A549 (cell line): ENCODE measurements around the gene NSRP1. TPM values are rescaled to one million over a fixed set of nuclear protein-coding genes. Genes with fewer than 3 reads are reported as not detected.

Source experiments
- ATAC-seq, 2 experiments: fragments of 200-7000 bp in 1 of 2; fragments of >200 bp in 1 of 2; cut with Nextera tagmentation in 1 of 2; cut with Tn5 transposase in 1 of 2; 3 replicates each; pipeline versions ENCODE4 v1.8.0 to v1.9.1; 2018 to 2020; ENCODE audit warnings: mild to moderate bottlenecking in 1 of 2, moderate library complexity in 1 of 2
- CTCF ChIA-PET: fragments of 300-600 bp; sonication (Branson Sonifier 250); formaldehyde crosslinking; extraction: SDS; loops from one replicate; lab custom pipeline; 2021; ENCODE audit warnings: antibody characterized with exemption, inconsistent platforms; lab: Yijun Ruan, JAX
- POLR2A ChIA-PET: fragments of 350-600 bp; formaldehyde crosslinking; extraction: SDS; loops from one replicate; lab custom pipeline; 2021; ENCODE audit warnings: antibody characterized with exemption, inconsistent platforms; lab: Yijun Ruan, JAX
- DNase-seq, 2 experiments: peaks; one replicate each; pipeline versions ENCODE4 v3.0.0 to v3.0.0-alpha.2; 2011 to 2016; ENCODE audit warnings: low read depth in 1 of 2, low spot score in 1 of 2
- FAIRE-seq: peaks from 2 replicates; lab custom pipeline; 2011; peaks lifted over from hg19 to GRCh38; lab: Jason Lieb, UNC
- H3K27ac ChIP-seq, 2 experiments: fragments of >200 bp; sonication (Bioruptor Twin); formaldehyde crosslinking; 3 replicates each; pipeline ENCODE4 v1.5.1; 2016 to 2017
- H3K4me1 ChIP-seq: fragments of >200 bp; sonication (Bioruptor Twin); formaldehyde crosslinking; 3 replicates; pipeline ENCODE4 v1.6.1; 2016
- H3K4me2 ChIP-seq: fragments of >200 bp; sonication (Bioruptor Twin); formaldehyde crosslinking; 3 replicates; pipeline ENCODE4 v1.6.1; 2016
- H3K4me3 ChIP-seq: fragments of >200 bp; sonication (Bioruptor Twin); formaldehyde crosslinking; 3 replicates; pipeline ENCODE4 v1.5.1; 2016
- H3K9me3 ChIP-seq: fragments of >200 bp; sonication (Bioruptor Twin); formaldehyde crosslinking; 3 replicates; pipeline ENCODE4 v1.6.1; 2016
- CBX8 ChIP-seq: fragments of 200-600 bp; sonication (generic); IDR thresholded peaks from 2 replicates; pipeline ENCODE4 v1.6.1; 2016
- E2F6 ChIP-seq: IDR thresholded peaks from 2 replicates; pipeline ENCODE4 v1.6.1; 2012; ENCODE audit warnings: low read depth, borderline replicate concordance
- EHF ChIP-seq: fragments of 250-450 bp; sonication (Bioruptor Pico); IDR thresholded peaks from 2 replicates; pipeline ENCODE4 v1.5.0; 2020; ENCODE audit warnings: mild to moderate bottlenecking
- ESRRA ChIP-seq: fragments of 150-350 bp; IDR thresholded peaks from 2 replicates; pipeline ENCODE4 v1.6.1; 2014; ENCODE audit warnings: mild to moderate bottlenecking, low read length, borderline replicate concordance
- FOSB ChIP-seq: fragments of 250-450 bp; sonication (Bioruptor Pico); IDR thresholded peaks from 2 replicates; pipeline ENCODE4 v1.5.0; 2020; ENCODE audit warnings: mild to moderate bottlenecking, moderate library complexity
- FOSL2 ChIP-seq, 2 experiments: fragments of 450-650 bp in 1 of 2; fragments of >200 bp in 1 of 2; sonication (Bioruptor Twin) in 1 of 2; formaldehyde crosslinking; IDR thresholded peaks; 2 replicates each; pipeline versions ENCODE4 v1.5.0 to v1.6.1; 2016 to 2020; ENCODE audit warnings: mild to moderate bottlenecking in 1 of 2, moderate library complexity in 1 of 2
- FOXS1 ChIP-seq: fragments of 250-450 bp; sonication (Bioruptor Pico); IDR thresholded peaks from 2 replicates; pipeline ENCODE4 v1.5.0; 2020; ENCODE audit warnings: mild to moderate bottlenecking, moderate library complexity
- HDAC2 ChIP-seq: fragments of 200-600 bp; sonication (generic); IDR thresholded peaks from 2 replicates; pipeline ENCODE4 v1.6.1; 2016
- HMGXB4 ChIP-seq: fragments of 250-450 bp; sonication (Bioruptor Pico); IDR thresholded peaks from 2 replicates; pipeline ENCODE4 v1.5.0; 2021; ENCODE audit warnings: mild to moderate bottlenecking, moderate library complexity, borderline replicate concordance
- HOXA7 ChIP-seq: fragments of 250-450 bp; sonication (Bioruptor Pico); IDR thresholded peaks from 2 replicates; pipeline ENCODE4 v1.5.0; 2020; ENCODE audit warnings: mild to moderate bottlenecking, moderate library complexity
- MAFK ChIP-seq: fragments of 450-650 bp; IDR thresholded peaks from 2 replicates; pipeline ENCODE4 v1.6.1; 2014; ENCODE audit not compliant: partially characterized antibody
- MAX ChIP-seq: IDR thresholded peaks from 2 replicates; pipeline ENCODE4 v1.6.1; 2012
- NR3C1 ChIP-seq: fragments of >200 bp; sonication (Bioruptor Twin); formaldehyde crosslinking; IDR thresholded peaks from 3 replicates; pipeline ENCODE4 v1.6.1; 2017
- PBX3 ChIP-seq: IDR thresholded peaks from 2 replicates; pipeline ENCODE4 v1.6.1; 2012
- POLR2AphosphoS2 ChIP-seq: conservative IDR thresholded peaks from 2 replicates; pipeline ENCODE4 v1.6.1; 2012; ENCODE audit warnings: low read length, improper control_type of control experiment, inconsistent platforms
- RAD21 ChIP-seq, 2 experiments: fragments of >200 bp in 1 of 2; sonication (Bioruptor Twin) in 1 of 2; formaldehyde crosslinking in 1 of 2; IDR thresholded peaks in 1 of 2; conservative IDR thresholded peaks in 1 of 2; 2 replicates in 1 of 2; 3 replicates in 1 of 2; pipeline ENCODE4 v1.6.1; 2012 to 2018; ENCODE audit warnings: inconsistent platforms in 1 of 2
- RARB ChIP-seq: fragments of 250-450 bp; sonication (Bioruptor Pico); IDR thresholded peaks from 2 replicates; pipeline ENCODE4 v1.8.0; 2021; ENCODE audit warnings: mild to moderate bottlenecking, moderate library complexity
- RCOR1 ChIP-seq: fragments of 150-350 bp; IDR thresholded peaks from 2 replicates; pipeline ENCODE4 v1.6.1; 2014; ENCODE audit warnings: antibody characterized with exemption, low read length, low read depth
- REST ChIP-seq: fragments of 200-600 bp; sonication (generic); IDR thresholded peaks from 2 replicates; pipeline ENCODE4 v1.6.1; 2016; ENCODE audit warnings: antibody characterized with exemption, mild to moderate bottlenecking, moderate library complexity
- RFX5 ChIP-seq: fragments of 450-650 bp; IDR thresholded peaks from 2 replicates; pipeline ENCODE4 v1.7.1; 2014; ENCODE audit warnings: antibody characterized with exemption, mild to moderate bottlenecking, moderate library complexity
- SMC3 ChIP-seq: fragments of >200 bp; sonication (Bioruptor Twin); formaldehyde crosslinking; IDR thresholded peaks from 3 replicates; pipeline ENCODE4 v1.6.1; 2018; ENCODE audit warnings: inconsistent platforms
- SREBF2 ChIP-seq: fragments of 450-650 bp; IDR thresholded peaks from 2 replicates; pipeline ENCODE4 v1.6.1; 2014; ENCODE audit warnings: mild to moderate bottlenecking, moderate library complexity
- USF2 ChIP-seq: fragments of 450-650 bp; IDR thresholded peaks from 2 replicates; pipeline ENCODE4 v1.6.1; 2014; ENCODE audit warnings: antibody characterized with exemption
- ZSCAN20 ChIP-seq: fragments of 250-450 bp; sonication (Bioruptor Pico); IDR thresholded peaks from 2 replicates; pipeline ENCODE4 v1.8.0; 2022; ENCODE audit warnings: mild to moderate bottlenecking, moderate library complexity
- WGBS: methylation state at CpG from one replicate; pipeline ENCODE4 v1.1.6; 2017; ENCODE audit errors: missing lambda C conversion rate; 5-methylcytosine and 5-hydroxymethylcytosine counted together
- polyA plus RNA-seq, 4 experiments: library from polyadenylated mRNA; depleted of rRNA in 3 of 4; stranded (reverse); fragments of >200 nt; fragmentation: RNase III in 1 of 4; extraction: RNeasy Plus Mini Kit Qiagen cat#74134 plus additional on column Dnase treatment in 1 of 4; gene quantifications; 2 replicates in 3 of 4; 3 replicates in 1 of 4; pipeline ENCODE4 v1.2.3, GENCODE V29; 2011 to 2017

The NSRP1 gene
- polyA plus RNA-seq, 2 of the 4 experiments (the other 2 are of a cell fraction), result 30.9 to 39.6 TPM

- DNase-seq (peak in 1 of 2 experiments; percentile 74), ATAC-seq (peak in 1 of 2 experiments; percentile 54; a peak in 3 of 6 replicates), FAIRE-seq (peak; percentile 61)
- Histone ChIP-seq H3K4me3 (no peak overlapping the region), H3K4me1 (peaks cover 16% of the 10 kb centered on the region; the same call in 2 of the 3 replicates), H3K27ac (peak overlapping the region in 1 of 2 experiments; percentile 59; a peak in 3 of 6 replicates), H3K9me3 (no peaks in the 10 kb centered on the region), H3K4me2 (peak overlapping the region; percentile 48)
- POLR2A ChIA-PET, result interaction anchor here (0.6 to 1.3 kb wide), 2 partner anchors 8 to 19 kb away, joined by 3 to 7 read pairs; no protein-coding TSS in a partner anchor
- TF ChIP-seq RCOR1, result no peak
- TF ChIP-seq POLR2AphosphoS2, result no peak
- TF ChIP-seq RFX5, result no peak
- peak; percentile 70 for TF ChIP-seq MAFK
- TF ChIP-seq EHF (CRISPR knock-in tag), result 0 out of 2 replicates have a peak, but pooled peaks have one; percentile 47
- no peak for TF ChIP-seq PBX3
- no peak for TF ChIP-seq FOSL2 (IDR thresholded peaks at IDR 0.05)
- TF ChIP-seq FOSL2 (CRISPR knock-in tag; IDR thresholded peaks at IDR 0.05), result 0 out of 2 replicates have a peak, but pooled peaks have one; percentile 10
- TF ChIP-seq HOXA7 (CRISPR knock-in tag), result no peak
- peak; percentile 38; the same call in 1 of the 2 replicates for TF ChIP-seq MAX
- no peak for TF ChIP-seq ZSCAN20 (CRISPR knock-in tag)
- TF ChIP-seq USF2, result peak; percentile 62
- TF ChIP-seq NR3C1, result no peak
- no peak for TF ChIP-seq E2F6
- no peak for TF ChIP-seq CBX8
- no peak for TF ChIP-seq HDAC2
- no peak for TF ChIP-seq SMC3
- no peak for TF ChIP-seq HMGXB4
- TF ChIP-seq FOSB (CRISPR knock-in tag), result no peak
- CTCF ChIA-PET, result interaction anchor here (1.0 to 6.8 kb wide), 12 partner anchors 8 to 533 kb away, joined by 3 to 75 read pairs (median 6); no protein-coding TSS in a partner anchor
These were observed 3.4 kb upstream of the NSRP1 start for GRCh38 chr17:30113213-30113612.

- CTCF ChIA-PET, result interaction anchor here (0.8 to 1.3 kb wide), 3 partner anchors 12 to 224 kb away, joined by 3 to 10 read pairs (median 3); no protein-coding TSS in a partner anchor
- WGBS, result 1% methylated on average over 10 of the region's 10 CpGs
- H3K4me1 ChIP-seq, result peaks cover 40% of the 10 kb centered on the region; the same call in 2 of the 3 replicates
- H3K9me3 ChIP-seq, result no peaks in the 10 kb centered on the region
- peak in 1 of 2 experiments; percentile 38 for DNase-seq
- ATAC-seq, result peak; percentile 53 to 58; a peak in 2 of 6 replicates
- FAIRE-seq, result no peak
- TF ChIP-seq RFX5, result 0 out of 2 replicates have a peak, but pooled peaks have one; percentile 33
- TF ChIP-seq RARB (CRISPR knock-in tag), result no peak
- no peak for TF ChIP-seq ESRRA
- no peak for TF ChIP-seq SREBF2
- no peak for TF ChIP-seq FOXS1 (CRISPR knock-in tag)
- no peak for TF ChIP-seq RAD21 (conservative IDR thresholded peaks at IDR 0.05 in 1 of 2, IDR thresholded peaks at IDR 0.05 in 1 of 2)
- TF ChIP-seq REST, result no peak
- TF ChIP-seq HOXA7 (CRISPR knock-in tag), result peak; percentile 50; the same call in 1 of the 2 replicates
- peak overlapping the region; percentile 89 to 94 for H3K27ac ChIP-seq
- POLR2A ChIA-PET, result interaction anchor here (1.1 to 2.2 kb wide), 2 partner anchors 15 to 220 kb away, joined by 3 to 7 read pairs; no protein-coding TSS in a partner anchor
- H3K4me2 ChIP-seq, result peak overlapping the region; percentile 76
- H3K4me3 ChIP-seq, result peak overlapping the region; percentile 62
These were observed 313 bp upstream of the NSRP1 start for GRCh38 chr17:30116345-30116660.
